A549 treated with CORT108297 at 1 μM for 4 hours (cell line): Measurements from ENCODE around the gene CYB5A. TPM values are rescaled to one million over a fixed set of nuclear protein-coding genes. Genes with fewer than 3 reads are reported as not detected.

ENCODE experiments used
- total RNA-seq: library from RNA; stranded (reverse); fragments of 200-300 nt; extraction: Qiagen RNA extraction; gene quantifications from 5 replicates; pipeline ENCODE4 v1.2.3, GENCODE V29; 2022

CYB5A gene, protein sequence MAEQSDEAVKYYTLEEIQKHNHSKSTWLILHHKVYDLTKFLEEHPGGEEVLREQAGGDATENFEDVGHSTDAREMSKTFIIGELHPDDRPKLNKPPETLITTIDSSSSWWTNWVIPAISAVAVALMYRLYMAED
- total RNA-seq = 118 to 134 TPM (median 124 TPM) in 5 replicates

GRCh38 chr18:74291771-74292540, at the start of gene CYB5A:
CYB5A (minus strand) TSS chr18:74291963; CDS start chr18:74291875, 88 bp downstream.

DNA sequence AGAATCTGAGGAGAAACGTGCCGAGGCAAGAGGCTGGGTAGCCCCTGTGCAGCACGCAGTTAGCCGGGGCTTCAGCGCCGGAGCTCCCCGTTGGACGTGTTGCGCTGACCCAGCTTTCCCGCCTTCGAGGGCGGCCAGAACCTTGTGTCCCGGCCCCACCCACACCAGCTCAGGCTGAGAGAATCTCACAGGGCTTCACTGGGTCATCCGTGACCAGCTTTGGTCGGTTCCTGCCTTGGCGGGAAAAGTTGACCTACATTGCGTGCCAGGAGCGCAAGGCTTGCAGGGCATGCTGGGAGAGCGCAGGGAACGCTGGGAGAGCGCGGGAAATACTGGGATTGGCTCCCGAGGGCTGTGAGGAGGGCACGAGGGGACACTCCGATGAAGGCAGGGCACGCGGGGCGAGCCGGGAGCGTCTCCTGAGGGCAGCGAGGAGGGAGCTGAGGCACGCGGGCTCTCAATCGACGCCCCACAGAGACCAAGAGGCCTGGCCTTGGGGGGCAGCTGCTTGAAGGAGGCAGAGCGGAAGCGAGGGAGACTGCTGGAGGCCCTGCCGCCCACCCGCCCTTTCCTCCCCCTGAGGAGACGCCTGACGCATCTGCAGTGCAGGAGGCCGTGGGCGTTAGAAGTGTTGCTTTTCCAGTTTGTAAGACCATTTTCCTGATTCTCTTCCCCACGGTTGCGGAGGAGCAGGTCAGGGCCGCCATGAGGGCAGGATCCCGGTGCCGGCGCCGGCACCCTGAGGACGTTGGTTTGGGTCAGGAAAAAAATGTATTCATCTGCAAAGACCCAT, 23.9 kb upstream of the CYB5A start, which contains the start of gene C18orf63:
TSS of gene C18orf63 (plus strand) at position 376 of the 793 bp plus-strand sequence. CDS start 2,027 bp downstream, outside the sequence.

Other genes with a start within 250 kb of the CYB5A start
- 0.58 to 1.2 TPM (median 0.96 TPM) in 5 replicates for gene FBXO15, start 144.1 kb downstream of the CYB5A start, total RNA-seq
- 54.8 to 62.4 TPM (median 57.1 TPM) in 5 replicates for gene TIMM21, start 143.4 kb downstream of the CYB5A start, total RNA-seq
- not detected in 5 replicates for gene C18orf63, start 23.9 kb upstream of the CYB5A start, total RNA-seq
- gene DIPK1C, start 165.3 kb upstream of the CYB5A start, total RNA-seq = 0.02 TPM in 1 of 5 replicates, not detected in the others
- gene CNDP2, start 204.4 kb upstream of the CYB5A start, total RNA-seq = 72.9 to 88.7 TPM (median 78.6 TPM) in 5 replicates
- gene CNDP1, start 242.5 kb upstream of the CYB5A start, total RNA-seq = not detected in 5 replicates